Tibial nerve (tissue), 4 donors: ENCODE measurements around the gene RNF208. TPM values are rescaled to one million over a fixed set of nuclear protein-coding genes. Genes with fewer than 3 reads are reported as not detected.
A peak's percentile ranks its signal among the peaks of the same experiment; 100 is the strongest.

Experiments
- DNase-seq, 2 donors: peaks; one replicate each; pipeline ENCODE4 v3.0.0-alpha.2; 2019; ENCODE audit warnings: low spot score in 2 of 2
- H3K27ac ChIP-seq, 4 donors: fragments of 200-600 bp; sonication (generic) in 3 of 4; one replicate each; pipeline ENCODE4 v1.5.1; 2017 to 2019; ENCODE audit warnings: mild to moderate bottlenecking in 1 of 4
- H3K27me3 ChIP-seq, 2 donors: fragments of 200-600 bp; sonication (generic) in 1 of 2; one replicate each; pipeline versions ENCODE4 v1.5.1 to v1.6.0; 2017 to 2019
- H3K36me3 ChIP-seq, 3 donors: fragments of 200-600 bp; sonication (generic); one replicate each; pipeline ENCODE4 v1.5.1; 2018 to 2019
- H3K4me1 ChIP-seq, 4 donors: fragments of 200-600 bp; sonication (generic) in 3 of 4; one replicate each; pipeline ENCODE4 v1.5.1; 2017 to 2019
- H3K4me3 ChIP-seq, 4 donors: fragments of 200-600 bp; sonication (generic) in 3 of 4; one replicate each; pipeline ENCODE4 v1.5.1; 2017 to 2019; ENCODE audit warnings: mild to moderate bottlenecking in 1 of 4, moderate library complexity in 1 of 4
- H3K9me3 ChIP-seq, 4 donors: fragments of 200-600 bp; sonication (generic) in 3 of 4; one replicate each; pipeline ENCODE4 v1.5.1; 2017 to 2019
- CTCF ChIP-seq, 5 experiments: fragments of 200-600 bp in 3 of 5; fragments of 450-650 bp in 2 of 5; sonication (generic) in 3 of 5; IDR thresholded peaks; one replicate each; pipeline ENCODE4 v1.5.1; 2016 to 2019; ENCODE audit warnings: antibody characterized with exemption in 5 of 5, mild to moderate bottlenecking in 3 of 5, moderate library complexity in 2 of 5
- EP300 ChIP-seq, 2 donors: sonication (generic); formaldehyde crosslinking; IDR thresholded peaks; one replicate each; pipeline ENCODE4 v1.6.1; 2017; ENCODE audit warnings: antibody characterized with exemption in 2 of 2, mild to moderate bottlenecking in 1 of 2
- POLR2A ChIP-seq, 2 donors: fragments of 450-650 bp; IDR thresholded peaks; one replicate each; pipeline ENCODE4 v1.6.1; 2017; ENCODE audit warnings: antibody characterized with exemption in 2 of 2, mild to moderate bottlenecking in 2 of 2, moderate library complexity in 2 of 2
- WGBS, 2 donors: methylation state at CpG; one replicate each; pipeline ENCODE4 v1.1.5; 2018; 5-methylcytosine and 5-hydroxymethylcytosine counted together
- total RNA-seq, 4 donors: library from RNA; depleted of rRNA; stranded (reverse); fragments of >200 nt; gene quantifications; one replicate each; pipeline ENCODE4 v1.1.0, GENCODE V29; 2016

RNF208 gene
- total RNA-seq, 4 donors from 2014 or later, result 0.63 to 8.1 (median 1.5) TPM

GRCh38 chr9:137224830-137225694, 3.0 kb upstream of the RNF208 start, which contains the start of gene CYSRT1:
Gene CYSRT1, plus strand, starts transcription at chr9:137225174. Its CDS starts 448 bp downstream, at chr9:137225622.
- WGBS, 2 donors, result 30 to 51% methylated on average over 17 to 18 of the region's 23 CpGs
- Histone ChIP-seq H3K4me3 (peak within 1 kb of the TSS; percentile 66 to 93 (median 83)), H3K4me1 (peaks cover 0 to 53% (median 26%) of the 10 kb centered on the region in 4 donors), H3K27ac (peak within 1 kb of the TSS in 3 of 4 donors; percentile 87 to 97 (median 94)), H3K27me3 (peaks cover 0 to 37% of the 10 kb centered on the region in 2 donors), H3K36me3 (no peaks in the 10 kb centered on the region), H3K9me3 (no peaks in the 10 kb centered on the region)
- no peak for DNase-seq
- TF ChIP-seq CTCF (IDR thresholded peaks at IDR 0.05) (no peak), POLR2A (IDR thresholded peaks at IDR 0.05) (no peak), EP300 (IDR thresholded peaks at IDR 0.05) (no peak)

- peak overlapping the region; percentile 77 to 97 (median 90) for H3K27ac ChIP-seq
- 1 to 2% methylated on average over 35 to 43 of the region's 63 CpGs for WGBS, 2 donors
Observed at GRCh38 chr9:137223078-137223970, 1.3 kb upstream of the RNF208 start.

GRCh38 chr9:137221506-137222111, 431 bp downstream of the RNF208 start:
- WGBS, 2 donors, result 2% methylated on average over 10 of the region's 61 CpGs; no CpG with 5 or more reads in 1 of the 2 donors
- TF ChIP-seq POLR2A (IDR thresholded peaks at IDR 0.05), result no peak
- TF ChIP-seq EP300 (IDR thresholded peaks at IDR 0.05), result no peak
- TF ChIP-seq CTCF (IDR thresholded peaks at IDR 0.05), result no peak
- H3K9me3 ChIP-seq, result no peaks in the 10 kb centered on the region
- H3K4me3 ChIP-seq, result peak overlapping the region; percentile 23 to 88 (median 30)
- no peak for DNase-seq
- peaks cover 0 to 72% (median 35%) of the 10 kb centered on the region in 4 donors for H3K4me1 ChIP-seq
- peaks cover 0 to 4% (median 0%) of the 10 kb centered on the region in 3 donors for H3K36me3 ChIP-seq
- peaks cover 0 to 4% of the 10 kb centered on the region in 2 donors for H3K27me3 ChIP-seq
- H3K27ac ChIP-seq, result peak overlapping the region; percentile 27 to 78 (median 54)

More at GRCh38 chr9:137223078-137223970, 1.3 kb upstream of the RNF208 start:
- Histone ChIP-seq H3K36me3 (no peaks in the 10 kb centered on the region), H3K4me1 (peaks cover 0 to 70% (median 30%) of the 10 kb centered on the region in 4 donors), H3K27me3 (peaks cover 0 to 20% of the 10 kb centered on the region in 2 donors), H3K4me3 (peak overlapping the region; percentile 66 to 93 (median 83)), H3K9me3 (no peaks in the 10 kb centered on the region)
- TF ChIP-seq CTCF (IDR thresholded peaks at IDR 0.05) (peak in 1 of 5 experiments; percentile 38), EP300 (IDR thresholded peaks at IDR 0.05) (peak; percentile 79 to 93), POLR2A (IDR thresholded peaks at IDR 0.05) (peak in 1 of 2 donors; percentile 24)
- DNase-seq, result peak; percentile 94 to 96

GRCh38 chr9:137221095-137221505, 940 bp downstream of the RNF208 start:
- no peaks in the 10 kb centered on the region for H3K9me3 ChIP-seq
- peak overlapping the region in 3 of 4 donors; percentile 31 to 78 (median 77) for H3K27ac ChIP-seq
- 74% methylated on average over 13 of the region's 14 CpGs; no CpG with 5 or more reads in 1 of the 2 donors for WGBS, 2 donors
- DNase-seq, result no peak
- TF ChIP-seq CTCF (IDR thresholded peaks at IDR 0.05), result no peak
- no peak for TF ChIP-seq POLR2A (IDR thresholded peaks at IDR 0.05)
- TF ChIP-seq EP300 (IDR thresholded peaks at IDR 0.05), result no peak
- H3K27me3 ChIP-seq, result peaks cover 0 to 4% of the 10 kb centered on the region in 2 donors
- peaks cover 0 to 9% (median 0%) of the 10 kb centered on the region in 3 donors for H3K36me3 ChIP-seq
- H3K4me3 ChIP-seq, result peak overlapping the region in 2 of 4 donors; percentile 37 to 88
- peaks cover 0 to 73% (median 35%) of the 10 kb centered on the region in 4 donors for H3K4me1 ChIP-seq
